Adipose tissue (tissue), 3 donors: Measurements from ENCODE around the gene TRPM8. TPM values are rescaled to one million over a fixed set of nuclear protein-coding genes. Genes with fewer than 3 reads are reported as not detected.

Experiments used
- H3K27ac ChIP-seq: one replicate; pipeline ENCODE4 v1.5.1; 2013; ENCODE audit warnings: low read depth, low read length
- WGBS, 3 donors: extraction: QIAGEN DNeasy Blood & Tissue Kit; methylation state at CpG; one replicate each; pipeline ENCODE4 v1.1.7; 2013; 5-methylcytosine and 5-hydroxymethylcytosine counted together
- polyA plus RNA-seq, 3 donors: library from polyadenylated mRNA; stranded (reverse); fragments of 200-250 nt; gene quantifications; one replicate each; pipeline ENCODE4 v1.2.3, GENCODE V29; 2013
- donor health status: healthy with polysubstance abuse.
- donor health status: Bipolar disorder and iron deficiency.
- donor health status: healthy.

The TRPM8 gene
- polyA plus RNA-seq, 3 donors = 0.12 TPM; not detected in 2

GRCh38 chr2:233990261-233990798, 73.2 kb downstream of the TRPM8 start:
- no peak overlapping the region for H3K27ac ChIP-seq
- WGBS, 3 donors = 65 to 75% (median 68%) methylated on average over 6 of the region's 6 CpGs

GRCh38 chr2:233991196-233991595, 74.0 kb downstream of the TRPM8 start:
- no peak overlapping the region for H3K27ac ChIP-seq
- 91% methylated on average over 7 of the region's 7 CpGs for WGBS, 3 donors

GRCh38 chr2:233992513-233993217, 75.5 kb downstream of the TRPM8 start:
- WGBS, 3 donors = 87 to 91% (median 89%) methylated on average over 7 of the region's 7 CpGs
- no peak overlapping the region for H3K27ac ChIP-seq

DNA sequence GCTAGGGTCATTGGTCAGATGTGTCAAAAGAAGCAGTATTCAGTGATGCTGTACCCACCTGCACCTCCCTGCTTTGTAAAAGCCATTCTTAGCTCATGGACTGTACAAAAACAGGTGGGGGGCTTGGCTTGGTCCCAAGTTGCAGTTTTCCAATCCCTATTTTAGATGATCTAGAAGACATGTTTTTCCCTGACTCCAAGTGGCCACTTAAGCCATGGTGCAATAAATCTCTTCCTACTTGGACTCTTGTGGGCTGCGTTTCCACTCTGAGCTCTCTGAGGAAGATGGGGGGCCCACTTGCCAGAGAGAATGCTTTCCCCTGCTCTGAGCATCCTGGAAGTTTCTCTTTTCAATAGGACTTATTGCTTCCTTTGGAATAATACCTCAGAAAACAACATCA, 76.3 kb downstream of the TRPM8 start:
- no peak overlapping the region for H3K27ac ChIP-seq
- WGBS, 3 donors = 47 to 78% (median 50%) methylated on average over 1 of the region's 1 CpG

GRCh38 chr2:233994151-233994550, 77.0 kb downstream of the TRPM8 start:
- WGBS, 3 donors = 73 to 83% (median 76%) methylated on average over 5 of the region's 5 CpGs
- no peak overlapping the region for H3K27ac ChIP-seq

DNA sequence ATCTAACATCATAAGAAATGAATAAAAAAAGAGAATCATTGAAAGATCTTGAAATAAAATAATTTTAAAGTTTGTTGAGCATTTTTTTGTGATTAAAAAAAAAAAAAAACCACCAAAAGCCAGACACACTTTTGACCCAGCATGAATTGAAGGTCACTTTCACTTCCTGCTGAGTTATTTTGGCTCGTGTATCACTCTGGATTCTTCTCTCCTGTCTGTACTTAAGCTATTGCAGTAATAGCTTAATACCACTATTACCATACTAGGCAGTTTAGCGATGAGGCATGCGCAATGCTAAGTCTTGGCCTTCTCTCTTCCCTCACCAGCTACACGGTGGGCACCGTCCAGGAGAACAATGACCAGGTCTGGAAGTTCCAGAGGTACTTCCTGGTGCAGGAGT, 78.8 kb downstream of the TRPM8 start:
- WGBS, 3 donors = 67 to 78% (median 71%) methylated on average over 5 of the region's 5 CpGs
- no peak overlapping the region for H3K27ac ChIP-seq

GRCh38 chr2:233996461-233996860, 79.3 kb downstream of the TRPM8 start:
- no peak overlapping the region for H3K27ac ChIP-seq
- WGBS, 3 donors = 66 to 76% (median 74%) methylated on average over 5 of the region's 5 CpGs

DNA sequence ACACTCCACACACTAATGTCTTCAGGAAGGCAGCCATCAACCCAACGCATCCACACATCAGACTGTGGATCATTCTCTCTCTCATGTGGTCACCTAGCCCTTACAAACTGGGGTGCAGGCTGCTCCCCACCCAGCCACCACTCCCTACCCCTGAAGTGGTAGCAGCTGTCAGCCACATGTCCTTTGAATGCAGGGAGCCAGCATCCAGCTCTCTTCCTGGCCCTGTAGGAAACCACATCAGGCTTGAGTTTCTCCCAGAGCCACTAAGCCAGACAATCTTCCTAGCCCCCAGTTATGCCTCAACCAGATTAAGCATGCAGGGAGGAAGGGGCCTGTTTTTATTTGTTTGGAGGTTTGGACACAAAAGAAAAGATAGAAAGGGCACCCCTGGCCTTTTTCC, 80.5 kb downstream of the TRPM8 start:
- no peak overlapping the region for H3K27ac ChIP-seq
- WGBS, 3 donors = 76 to 97% (median 94%) methylated on average over 1 of the region's 1 CpG

DNA sequence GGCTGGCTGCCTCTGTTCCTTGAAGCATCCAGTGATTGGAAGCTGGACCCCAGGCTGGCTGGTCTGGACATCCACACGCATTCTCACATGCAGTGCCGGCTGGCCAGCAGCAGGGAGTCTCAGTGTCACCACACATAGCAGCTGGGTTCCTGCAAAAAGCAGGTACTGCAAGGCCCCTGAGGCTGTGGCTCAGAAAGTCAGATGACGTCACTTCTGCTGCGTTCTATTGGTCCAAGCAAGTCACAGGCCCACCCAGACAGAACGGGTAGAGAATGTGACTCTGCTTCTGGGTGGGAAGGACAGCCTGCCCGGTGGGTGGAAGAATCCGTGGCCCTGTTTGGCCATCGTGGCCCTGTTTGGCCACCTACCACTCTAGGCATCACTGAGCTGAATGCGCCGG, 82.0 kb downstream of the TRPM8 start:
- H3K27ac ChIP-seq = no peak overlapping the region
- WGBS, 3 donors = 73 to 81% (median 81%) methylated on average over 10 of the region's 10 CpGs

DNA sequence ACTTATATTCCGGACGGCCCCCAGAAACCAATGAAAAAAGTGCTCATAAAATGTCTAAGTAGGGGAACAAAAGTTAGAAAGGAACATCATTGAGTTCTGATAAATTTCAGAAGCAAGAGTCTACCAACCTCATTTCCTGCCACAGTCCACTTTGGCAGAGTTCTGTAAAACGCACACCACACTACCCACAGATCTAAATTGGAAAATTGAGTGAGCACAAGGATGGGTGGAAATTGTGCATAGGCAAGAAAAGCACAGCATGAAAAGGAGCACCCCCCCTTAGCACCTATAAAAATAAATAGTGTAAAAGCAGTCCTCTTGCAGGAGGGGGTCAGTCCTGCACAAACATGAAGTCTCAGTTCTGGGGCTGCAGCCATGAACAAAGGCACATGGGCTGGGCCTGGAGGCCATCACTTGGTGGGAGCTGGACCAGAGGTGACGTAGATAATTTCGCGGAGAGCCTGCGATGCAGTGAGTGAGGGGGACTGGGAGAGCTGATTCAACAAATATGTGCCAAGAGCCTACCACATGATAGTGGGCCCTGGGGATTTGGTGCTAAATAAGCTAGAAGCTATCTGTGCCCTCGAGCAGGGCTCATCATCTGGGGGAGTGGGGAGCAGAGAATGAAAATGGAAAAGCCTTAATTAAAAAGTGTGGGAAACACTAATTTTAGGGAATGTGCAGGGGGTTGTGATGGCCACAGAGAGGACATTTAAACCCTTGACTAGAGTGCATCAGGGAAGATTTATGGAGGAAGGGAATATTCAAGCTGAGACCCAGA, 84.4 kb downstream of the TRPM8 start:
- 77 to 84% (median 80%) methylated on average over 8 of the region's 8 CpGs for WGBS, 3 donors
- H3K27ac ChIP-seq = no peak overlapping the region

GRCh38 chr2:234002281-234002680, 85.1 kb downstream of the TRPM8 start:
- 77 to 95% (median 84%) methylated on average over 4 of the region's 4 CpGs for WGBS, 3 donors
- H3K27ac ChIP-seq = no peak overlapping the region

- 38 to 54% (median 45%) methylated on average over 8 of the region's 8 CpGs for WGBS, 3 donors
- no peak overlapping the region for H3K27ac ChIP-seq
Measured at GRCh38 chr2:234003972-234004617, 86.9 kb downstream of the TRPM8 start.

DNA sequence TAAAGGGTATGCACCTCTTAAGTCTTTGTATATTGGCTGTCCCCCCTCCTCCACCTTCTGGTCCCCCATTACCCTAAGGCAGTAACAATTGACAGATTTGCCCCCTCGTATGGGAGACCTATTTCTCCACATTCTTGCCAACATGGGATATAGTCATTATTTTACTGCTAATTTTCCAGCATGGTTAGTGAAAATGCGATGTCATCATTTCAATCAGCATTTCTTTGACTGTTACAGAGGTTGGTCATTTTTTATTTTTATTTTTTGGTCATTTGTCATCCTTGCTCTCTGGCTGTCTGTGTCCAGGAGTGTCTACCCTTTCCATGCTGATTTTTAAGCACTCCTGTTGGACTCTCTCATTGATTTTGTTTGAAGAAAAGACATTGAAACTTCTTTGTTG, 88.0 kb downstream of the TRPM8 start:
- 71 to 83% (median 79%) methylated on average over 2 of the region's 2 CpGs for WGBS, 3 donors
- no peak overlapping the region for H3K27ac ChIP-seq

- 59 to 88% (median 81%) methylated on average over 3 of the region's 3 CpGs for WGBS, 3 donors
- H3K27ac ChIP-seq = no peak overlapping the region
Measured at GRCh38 chr2:234006501-234006900, 89.3 kb downstream of the TRPM8 start.

DNA sequence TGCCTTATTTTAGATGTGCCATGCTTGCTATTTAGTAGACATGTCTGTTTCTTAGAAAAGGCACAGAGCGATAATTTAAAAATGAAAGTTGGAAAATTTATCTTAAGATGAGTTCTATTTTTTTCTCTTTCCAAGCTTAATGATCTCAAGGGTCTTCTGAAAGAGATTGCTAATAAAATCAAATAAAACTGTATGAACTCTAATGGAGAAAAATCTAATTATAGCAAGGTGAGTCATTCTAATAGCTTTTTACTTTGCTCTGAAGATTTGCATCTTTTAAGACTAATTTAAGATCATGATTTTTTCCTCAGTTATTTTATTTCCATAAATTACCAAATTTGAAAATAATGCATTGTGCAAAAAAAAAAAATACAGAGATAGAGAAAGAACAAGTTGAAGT, 97.3 kb downstream of the TRPM8 start:
- WGBS, 3 donors = 91 to 98% (median 97%) methylated on average over 1 of the region's 1 CpG
- H3K27ac ChIP-seq = no peak overlapping the region

- 64 to 75% (median 70%) methylated on average over 3 of the region's 3 CpGs for WGBS, 3 donors
- H3K27ac ChIP-seq = no peak overlapping the region
Measured at GRCh38 chr2:234015861-234016260, 98.7 kb downstream of the TRPM8 start.

DNA sequence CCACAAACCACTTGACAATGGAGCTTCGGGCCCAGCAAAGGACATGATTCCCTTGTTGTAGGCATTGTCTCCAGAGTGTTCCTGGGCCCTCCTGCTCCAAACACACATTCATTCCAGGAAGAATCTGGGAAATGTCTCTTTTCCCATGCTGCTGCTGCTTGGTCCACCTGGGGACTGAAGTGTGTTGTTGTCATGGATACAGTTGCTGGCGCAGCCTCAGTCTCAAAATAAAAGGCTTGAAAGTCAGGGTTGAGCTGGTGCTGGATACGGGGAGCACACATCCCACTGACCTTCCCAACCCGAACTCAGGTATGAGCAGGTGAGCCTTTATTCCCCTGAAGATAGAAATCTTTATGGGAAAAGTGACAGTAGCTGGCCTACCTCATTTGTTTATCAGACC, 102.7 kb downstream of the TRPM8 start:
- no peak overlapping the region for H3K27ac ChIP-seq
- WGBS, 3 donors = 84 to 90% (median 86%) methylated on average over 4 of the region's 4 CpGs

- WGBS, 3 donors = 87 to 95% (median 92%) methylated on average over 2 of the region's 2 CpGs
- no peak overlapping the region for H3K27ac ChIP-seq
Measured at GRCh38 chr2:234020332-234020731, 103.2 kb downstream of the TRPM8 start.

- 89 to 100% (median 98%) methylated on average over 1 of the region's 1 CpG for WGBS, 3 donors
- H3K27ac ChIP-seq = no peak overlapping the region
Measured at GRCh38 chr2:234022424-234022823, 105.3 kb downstream of the TRPM8 start.
